Esophagus squamous epithelium (tissue), 5 donors: ENCODE measurements around the gene CPA5. TPM values are rescaled to one million over a fixed set of nuclear protein-coding genes. Genes with fewer than 3 reads are reported as not detected.

Experiments
- DNase-seq: peaks from one replicate; lab custom pipeline; 2025; lab: John Stamatoyannopoulos, UW
- H3K27ac ChIP-seq, 4 donors: fragments of 200-600 bp; sonication (generic); one replicate each; pipeline ENCODE4 v1.5.1; 2016 to 2019; ENCODE audit warnings: mild to moderate bottlenecking in 1 of 4
- H3K27me3 ChIP-seq, 4 donors: fragments of 200-600 bp; sonication (generic); 1 replicate in 3 of 4; 2 replicates in 1 of 4; pipeline versions ENCODE4 v1.5.1 to v1.6.0; 2017 to 2021; ENCODE audit warnings: antibody characterized with exemption in 1 of 4
- H3K36me3 ChIP-seq, 3 donors: fragments of 200-600 bp; sonication (generic); one replicate each; pipeline ENCODE4 v1.5.1; 2016 to 2019
- H3K4me1 ChIP-seq, 3 donors: fragments of 200-600 bp; sonication (generic); one replicate each; pipeline ENCODE4 v1.5.1; 2017 to 2019
- H3K4me3 ChIP-seq, 4 donors: fragments of 200-600 bp; sonication (generic); 1 replicate in 3 of 4; 2 replicates in 1 of 4; pipeline ENCODE4 v1.5.1; 2016 to 2019; ENCODE audit warnings: mild to moderate bottlenecking in 2 of 4, moderate library complexity in 1 of 4
- H3K9me3 ChIP-seq, 3 donors: fragments of 200-600 bp; sonication (generic); one replicate each; pipeline ENCODE4 v1.5.1; 2016 to 2019
- CTCF ChIP-seq, 6 experiments: fragments of 450-650 bp in 4 of 6; fragments of 200-600 bp in 2 of 6; sonication (generic) in 2 of 6; IDR thresholded peaks; one replicate each; pipeline ENCODE4 v1.5.1; 2016 to 2019; ENCODE audit warnings: antibody characterized with exemption in 6 of 6, mild to moderate bottlenecking in 4 of 6, moderate library complexity in 4 of 6
- POLR2A ChIP-seq, 4 donors: fragments of 450-650 bp; IDR thresholded peaks; one replicate each; pipeline ENCODE4 v1.6.1; 2017; ENCODE audit warnings: antibody characterized with exemption in 4 of 4, mild to moderate bottlenecking in 4 of 4, moderate library complexity in 3 of 4
- WGBS, 2 donors: methylation state at CpG; one replicate each; pipeline ENCODE4 v1.1.5; 2018; 5-methylcytosine and 5-hydroxymethylcytosine counted together
- intact Hi-C: fragments of 100-400 bp; cut with DNase I; formaldehyde crosslinking; loops from one replicate; pipeline ENCODE4 v1.15.0; 2022
- total RNA-seq, 4 donors: library from RNA; depleted of rRNA; stranded (reverse); fragments of >200 nt; gene quantifications; one replicate each; pipeline ENCODE4 v1.1.0, GENCODE V29; 2016
- donor health status: DM: yes; HTN: yes; CAD: no.

The CPA5 gene
- total RNA-seq, 4 donors from 2014 or later, result not detected

- WGBS, 2 donors, result 25 to 39% methylated on average over 3 to 7 of the region's 8 CpGs
- Histone ChIP-seq H3K4me3 (no peak overlapping the region), H3K27me3 (no peaks in the 10 kb centered on the region), H3K27ac (peak overlapping the region; percentile 58 to 70 (median 64)), H3K9me3 (peaks cover 0 to 14% (median 3%) of the 10 kb centered on the region in 3 donors), H3K4me1 (peaks cover 8 to 36% (median 10%) of the 10 kb centered on the region in 3 donors), H3K36me3 (no peaks in the 10 kb centered on the region)
- TF ChIP-seq CTCF (IDR thresholded peaks at IDR 0.05) (no peak), POLR2A (IDR thresholded peaks at IDR 0.05) (no peak)
- DNase-seq, result no peak
- intact Hi-C loops, result no loop called here
Measured at GRCh38 chr7:130363026-130363847, 18.6 kb downstream of the CPA5 start.

- no peaks in the 10 kb centered on the region for H3K27me3 ChIP-seq
- DNase-seq, result no peak
- no peaks in the 10 kb centered on the region for H3K36me3 ChIP-seq
- TF ChIP-seq POLR2A (IDR thresholded peaks at IDR 0.05), result no peak
- no peak for TF ChIP-seq CTCF (IDR thresholded peaks at IDR 0.05)
- intact Hi-C loops, result no loop called here
- H3K4me3 ChIP-seq, result no peak overlapping the region
- no peak overlapping the region for H3K27ac ChIP-seq
- H3K9me3 ChIP-seq, result peaks cover 0 to 8% (median 0%) of the 10 kb centered on the region in 3 donors
- 90 to 92% methylated on average over 4 of the region's 4 CpGs for WGBS, 2 donors
- peaks cover 8 to 43% (median 16%) of the 10 kb centered on the region in 3 donors for H3K4me1 ChIP-seq
Measured at GRCh38 chr7:130364451-130364850, 19.8 kb downstream of the CPA5 start.

GRCh38 chr7:130365088-130365487 is 20.5 kb downstream of the CPA5 start:
- 90 to 100% methylated on average over 1 to 2 of the region's 2 CpGs for WGBS, 2 donors
- no peaks in the 10 kb centered on the region for H3K36me3 ChIP-seq

GRCh38 chr7:130365511-130366441 is 21.2 kb downstream of the CPA5 start:
- Histone ChIP-seq H3K27me3 (no peaks in the 10 kb centered on the region), H3K4me1 (peaks cover 8 to 49% (median 27%) of the 10 kb centered on the region in 3 donors), H3K4me3 (no peak overlapping the region), H3K27ac (no peak overlapping the region), H3K36me3 (no peaks in the 10 kb centered on the region), H3K9me3 (no peaks in the 10 kb centered on the region)
- TF ChIP-seq CTCF (IDR thresholded peaks at IDR 0.05) (no peak), POLR2A (IDR thresholded peaks at IDR 0.05) (no peak)
- DNase-seq, result no peak
- WGBS, 2 donors, result 81 to 87% methylated on average over 7 to 9 of the region's 15 CpGs
- intact Hi-C loops, result no loop called here

More at GRCh38 chr7:130365088-130365487, 20.5 kb downstream of the CPA5 start:
- peaks cover 0 to 2% (median 0%) of the 10 kb centered on the region in 3 donors for H3K9me3 ChIP-seq
- peaks cover 8 to 43% (median 23%) of the 10 kb centered on the region in 3 donors for H3K4me1 ChIP-seq
- H3K27me3 ChIP-seq, result no peaks in the 10 kb centered on the region
- intact Hi-C loops, result no loop called here
- DNase-seq, result no peak
- TF ChIP-seq CTCF (IDR thresholded peaks at IDR 0.05), result no peak
- TF ChIP-seq POLR2A (IDR thresholded peaks at IDR 0.05), result no peak
- no peak overlapping the region for H3K4me3 ChIP-seq
- H3K27ac ChIP-seq, result no peak overlapping the region
